NOMO-1 treated with dmso at 0.1 percent for 144 hours (cell line): Measurements from ENCODE around the gene FOXK2.
"Not testable (repeated sequence)": the region's sequence is repeated elsewhere in the genome, so short reads cannot be mapped to it uniquely, and the experiment has no call there.

ENCODE experiments used
- DNase-seq: peaks from one replicate; lab custom pipeline; 2025; ENCODE audit not compliant: unreplicated experiment; lab: John Stamatoyannopoulos, UW

Gene FOXK2

GRCh38 chr17:82494236-82495055 is 25.1 kb upstream of the FOXK2 start:
- DNase-seq, result peak; percentile 90

- DNase-seq, result no peak
Measured at GRCh38 chr17:82495844-82496528, 23.5 kb upstream of the FOXK2 start.

GRCh38 chr17:82496529-82497434 is 22.8 kb upstream of the FOXK2 start:
- peak; percentile 88 for DNase-seq

GRCh38 chr17:82497483-82498405 is 21.8 kb upstream of the FOXK2 start:
- no peak for DNase-seq

- DNase-seq, result no peak
Measured at GRCh38 chr17:82502207-82502606, 17.3 kb upstream of the FOXK2 start.

GRCh38 chr17:82503094-82503727 is 16.3 kb upstream of the FOXK2 start:
- no peak for DNase-seq

- no peak for DNase-seq
Measured at GRCh38 chr17:82503728-82504308, 15.7 kb upstream of the FOXK2 start.

GRCh38 chr17:82505296-82505695 is 14.2 kb upstream of the FOXK2 start:
- DNase-seq, result no peak

- DNase-seq, result not testable (repeated sequence)
Measured at GRCh38 chr17:82506402-82506801, 13.1 kb upstream of the FOXK2 start.

- DNase-seq, result no peak
Measured at GRCh38 chr17:82507631-82508175, 11.8 kb upstream of the FOXK2 start.

GRCh38 chr17:82511642-82512041 is 7.9 kb upstream of the FOXK2 start:
- DNase-seq, result not testable (repeated sequence)

- not testable (repeated sequence) for DNase-seq
Measured at GRCh38 chr17:82513864-82514263, 5.7 kb upstream of the FOXK2 start.

GRCh38 chr17:82517230-82517865 is 2.2 kb upstream of the FOXK2 start:
- no peak for DNase-seq

- DNase-seq, result no peak
Measured at GRCh38 chr17:82519971-82520903, 705 bp downstream of the FOXK2 start.

GRCh38 chr17:82524540-82524939 is 5.0 kb downstream of the FOXK2 start:
- no peak for DNase-seq

- DNase-seq, result no peak
Measured at GRCh38 chr17:82525712-82526111, 6.2 kb downstream of the FOXK2 start.

- no peak for DNase-seq
Measured at GRCh38 chr17:82527898-82528297, 8.4 kb downstream of the FOXK2 start.
